K562 (cell line): ENCODE data around the gene NCMAP. TPM values are rescaled to one million over a fixed set of nuclear protein-coding genes. Genes with fewer than 3 reads are reported as not detected.

Experiments
- ATAC-seq: fragments of 200-7000 bp; cut with Tn5 transposase; 3 replicates; pipeline ENCODE4 v1.9.1; 2020; ENCODE audit warnings: moderate library complexity
- BruUV-seq: library from RNA; stranded (reverse); fragments of 400-500 nt; replicated peaks from 2 replicates; lab custom pipeline; 2021; lab: Mats Ljungman, UMichigan
- CTCF ChIA-PET: fragments of 300-600 bp; formaldehyde crosslinking; extraction: SDS; loops from one replicate; lab custom pipeline; 2021; ENCODE audit warnings: low intra/inter-chr PET ratio; lab: Yijun Ruan, JAX
- POLR2A ChIA-PET: fragments of 300-600, 350-650 bp; sonication (Branson Sonifier 250); formaldehyde crosslinking; extraction: SDS; loops from one replicate; lab custom pipeline; 2021; ENCODE audit warnings: antibody characterized with exemption, inconsistent platforms; lab: Yijun Ruan, JAX
- DNase-seq, 4 experiments: peaks; one replicate each; pipeline versions ENCODE4 v3.0.0 to v3.0.0-alpha.2; 2011 to 2018; ENCODE audit warnings: low spot score in 3 of 4, mixed read lengths in 3 of 4; ENCODE audit errors: extremely low read depth in 1 of 4
- FAIRE-seq: peaks from 2 replicates; lab custom pipeline; 2011; peaks lifted over from hg19 to GRCh38; lab: Jason Lieb, UNC
- H2AFZ ChIP-seq: 2 replicates; pipeline ENCODE4 v1.6.0; 2011; ENCODE audit warnings: low read depth, low read length, control low read depth, inconsistent platforms
- H3K27ac ChIP-seq: fragments of 200-600 bp; 3 replicates; pipeline ENCODE4 v1.8.0; 2011; ENCODE audit warnings: low read depth, mild to moderate bottlenecking, control low read depth, inconsistent platforms, low read length, moderate library complexity, mixed read lengths; ENCODE audit errors: extremely low read depth
- H3K27me3 ChIP-seq, 2 experiments: fragments of 300-600 bp in 1 of 2; 2 replicates in 1 of 2; 3 replicates in 1 of 2; pipeline versions ENCODE4 v1.6.0 to v1.8.0; 2011; ENCODE audit warnings: inconsistent platforms in 2 of 2, low read length in 2 of 2, mild to moderate bottlenecking in 1 of 2, mixed read lengths in 1 of 2, moderate library complexity in 1 of 2; ENCODE audit not compliant: control insufficient read depth in 2 of 2, insufficient read depth in 2 of 2
- H3K36me3 ChIP-seq: fragments of 300-600 bp; 3 replicates; pipeline ENCODE4 v1.8.0; 2011; ENCODE audit warnings: mild to moderate bottlenecking, low read length, inconsistent platforms; ENCODE audit not compliant: control insufficient read depth, insufficient read depth
- H3K4me1 ChIP-seq, 2 experiments: fragments of 200-600 bp in 1 of 2; replicated peaks in 1 of 2; 2 replicates in 1 of 2; 3 replicates in 1 of 2; pipeline versions ENCODE4 v1.5.1 to v1.8.0; 2011; ENCODE audit warnings: inconsistent platforms in 2 of 2, low read length in 2 of 2, mild to moderate bottlenecking in 1 of 2, mixed read lengths in 1 of 2, moderate library complexity in 1 of 2; ENCODE audit not compliant: control insufficient read depth in 2 of 2, insufficient read depth in 2 of 2
- H3K4me2 ChIP-seq: 2 replicates; pipeline ENCODE4 v1.6.1; 2011; ENCODE audit warnings: low read length, control low read depth, inconsistent platforms, mixed read lengths; ENCODE audit not compliant: insufficient read depth
- H3K4me3 ChIP-seq: fragments of 200-600 bp; sonication (generic), shearing (Covaris generic); 2 replicates; pipeline ENCODE4 v1.5.1; 2016; ENCODE audit warnings: control low read depth, inconsistent platforms
- H3K79me2 ChIP-seq: fragments of 200-600 bp; 3 replicates; pipeline ENCODE4 v1.8.0; 2011; ENCODE audit warnings: low read length, inconsistent platforms; ENCODE audit not compliant: control insufficient read depth, insufficient read depth
- H3K9ac ChIP-seq, 2 experiments: 2 replicates each; pipeline versions ENCODE4 v1.6.0 to v1.6.1; 2011; ENCODE audit warnings: low read depth in 2 of 2, low read length in 2 of 2, control low read depth in 1 of 2, inconsistent platforms in 1 of 2, mild to moderate bottlenecking in 1 of 2, mixed read lengths in 1 of 2; ENCODE audit not compliant: insufficient read depth in 1 of 2
- H3K9me1 ChIP-seq: one replicate; pipeline ENCODE4 v1.6.0; 2011; ENCODE audit warnings: inconsistent platforms, mild to moderate bottlenecking, low read length, moderate library complexity; ENCODE audit not compliant: control insufficient read depth, insufficient read depth
- H3K9me3 ChIP-seq: replicated peaks from 2 replicates; pipeline ENCODE4 v1.5.1; 2011; ENCODE audit warnings: low read depth, low read length, inconsistent platforms; ENCODE audit not compliant: control insufficient read depth, insufficient read depth
- H4K20me1 ChIP-seq: replicated peaks from 2 replicates; pipeline ENCODE4 v1.6.1; 2011; ENCODE audit warnings: low read length, inconsistent platforms, mixed read lengths; ENCODE audit not compliant: control insufficient read depth, insufficient read depth
- C11orf30 ChIP-seq: fragments of 450-650 bp; IDR thresholded peaks from 2 replicates; pipeline ENCODE4 v1.6.1; 2016; ENCODE audit warnings: low read depth, mild to moderate bottlenecking
- HNRNPK ChIP-seq: fragments of 200-400 bp; formaldehyde crosslinking; IDR thresholded peaks from one replicate; pipeline ENCODE4 v1.6.1; 2018; ENCODE audit warnings: mild to moderate bottlenecking, low read depth, low read length; ENCODE audit not compliant: poor library complexity, severe bottlenecking
- MAFF ChIP-seq: IDR thresholded peaks from 2 replicates; pipeline ENCODE4 v1.6.1; 2012; ENCODE audit warnings: low read length, improper control_type of control experiment
- MAFG ChIP-seq: fragments of 450-650 bp; conservative IDR thresholded peaks from 2 replicates; pipeline ENCODE4 v1.6.1; 2016; ENCODE audit warnings: missing genetic modification characterization, missing compliant biosample characterization
- MAFK ChIP-seq: IDR thresholded peaks from 2 replicates; pipeline ENCODE4 v1.6.1; 2011; ENCODE audit warnings: low read length, improper control_type of control experiment
- NFRKB ChIP-seq: fragments of 450-650 bp; IDR thresholded peaks from 2 replicates; pipeline ENCODE4 v1.6.1; 2016; ENCODE audit warnings: low read depth
- RBFOX2 ChIP-seq: fragments of 200-400 bp; formaldehyde crosslinking; IDR thresholded peaks from 2 replicates; pipeline ENCODE4 v1.6.1; 2017; ENCODE audit warnings: low read depth, mild to moderate bottlenecking, low read length, moderate library complexity
- SRSF1 ChIP-seq: fragments of 200-400 bp; formaldehyde crosslinking; IDR thresholded peaks from 2 replicates; pipeline ENCODE4 v1.6.1; 2017; ENCODE audit warnings: mild to moderate bottlenecking, low read depth, low read length, moderate library complexity
- TEAD4 ChIP-seq, 2 experiments: sonication (generic) in 1 of 2; formaldehyde crosslinking in 1 of 2; IDR thresholded peaks; 2 replicates each; pipeline versions ENCODE4 v1.6.1 to v1.8.0; 2012 to 2022; ENCODE audit warnings: borderline replicate concordance in 1 of 2, inconsistent platforms in 1 of 2, low read length in 1 of 2, mild to moderate bottlenecking in 1 of 2, missing genetic modification reagents in 1 of 2
- ZNF316 ChIP-seq: fragments of 450-650 bp; IDR thresholded peaks from 2 replicates; pipeline ENCODE4 v1.6.1; 2016
- ZNF407 ChIP-seq: fragments of 450-650 bp; IDR thresholded peaks from 2 replicates; pipeline ENCODE4 v1.6.1; 2016; ENCODE audit warnings: low read depth
- ZNF436 ChIP-seq: fragments of 250-450, 450-650 bp; sonication (Bioruptor Pico); formaldehyde crosslinking; IDR thresholded peaks from 2 replicates; pipeline ENCODE4 v1.7.0; 2020; ENCODE audit warnings: mild to moderate bottlenecking
- WGBS: fragments of 100-300 bp; shearing (Covaris generic); methylation state at CpG from one replicate; pipeline ENCODE4 v1.1.6; 2016; ENCODE audit warnings: low coverage, mixed read lengths; ENCODE audit not compliant: insufficient coverage; ENCODE audit errors: missing lambda C conversion rate; 5-methylcytosine and 5-hydroxymethylcytosine counted together
- in situ Hi-C: fragments of 300-500 bp; cut with MboI; formaldehyde crosslinking; loops from 4 replicates; pipeline ENCODE4 v1.15.0; 2018; ENCODE audit warnings: inconsistent platforms, mixed read lengths
- intact Hi-C: fragments of 100-400 bp; cut with micrococcal nuclease; formaldehyde crosslinking; loops from 2 replicates; pipeline ENCODE4 v1.14.2; 2022
- polyA plus RNA-seq, 8 experiments: library from polyadenylated mRNA; depleted of rRNA in 4 of 8; stranded (reverse) in 5 of 8; unstranded in 3 of 8; fragments of >200 nt; fragmentation: Nextera tagmentation in 2 of 8; fragmentation: Illumina TruSeq in 1 of 8; extraction: Ambion mirVana in 2 of 8; extraction: Trizol in 1 of 8; gene quantifications; 2 replicates each; pipeline versions ENCODE4 v1.2.1 to v1.2.3, GENCODE V29; 2011 to 2014; ENCODE audit warnings: inconsistent platforms in 1 of 8, missing spikeins in 1 of 8
- total RNA-seq, 7 experiments: library from RNA; depleted of rRNA in 6 of 7; stranded (reverse); fragments of >200 nt in 6 of 7; fragmentation: Illumina TruSeq in 2 of 7; extraction: Trizol in 2 of 7; gene quantifications; 2 replicates each; pipeline versions ENCODE4 v1.2.1 to v1.2.3, GENCODE V29; 2011 to 2021; ENCODE audit warnings: low replicate concordance in 1 of 7

Gene NCMAP
- total and polyA plus RNA-seq, 9 of the 15 experiments (the other 6 are each of a cell fraction or from before 2014, with no cell fraction given) = 0.03 TPM; not detected in 8

- H3K27me3 ChIP-seq = no peaks in the 10 kb centered on the region
- H3K36me3 ChIP-seq = peaks cover 97% of the 10 kb centered on the region
- CTCF ChIA-PET = no interaction called here
- intact Hi-C loops = no loop called here
- no peak overlapping the region for H2AFZ ChIP-seq
- no peaks in the 10 kb centered on the region; the same call in 1 of the 2 replicates for H4K20me1 ChIP-seq
- ATAC-seq = no peak
- no peak overlapping the region for H3K4me2 ChIP-seq
- FAIRE-seq = no peak
- H3K9ac ChIP-seq = no peak overlapping the region
- peaks cover 0 to 8% of the 10 kb centered on the region in 2 experiments; a peak in 2 of 5 replicates for H3K4me1 ChIP-seq
- no peaks in the 10 kb centered on the region for H3K9me3 ChIP-seq
- H3K27ac ChIP-seq = no peak overlapping the region
- BruUV-seq = no TSS peak
- WGBS = 96% methylated on average over 3 of the region's 3 CpGs
- TF ChIP-seq ZNF407 = no peak
- TF ChIP-seq C11orf30 = peak; percentile 92
- TF ChIP-seq RBFOX2 = 0 out of 2 replicates have a peak, but pooled peaks have one; percentile 23
- TF ChIP-seq ZNF316 = peak; percentile 95
- TF ChIP-seq HNRNPK = no peak
- TF ChIP-seq SRSF1 = 0 out of 2 replicates have a peak, but pooled peaks have one; percentile 74
- TF ChIP-seq ZNF436 = no peak
- peak; percentile 91 for TF ChIP-seq MAFG (tag)
- no peak for TF ChIP-seq TEAD4 (IDR thresholded peaks at IDR 0.05; ENCODE audit: low read length)
- no peak for TF ChIP-seq TEAD4 (CRISPR knock-in tag; IDR thresholded peaks at IDR 0.05; ENCODE audit: borderline replicate concordance)
- TF ChIP-seq MAFK = peak; percentile 97
- peak; percentile 95 for TF ChIP-seq MAFF
- no peak for TF ChIP-seq NFRKB
- TF ChIP-seq, all 486 proteins: peak for 7
- H3K4me3 ChIP-seq = no peak overlapping the region
- no peaks in the 10 kb centered on the region for H3K9me1 ChIP-seq
- POLR2A ChIA-PET = interaction anchor here (0.8 to 4.7 kb wide), 9 partner anchors 9 to 182 kb away, joined by 3 to 19 read pairs (median 3); no protein-coding TSS in a partner anchor
- DNase-seq = no peak
- peaks cover 60% of the 10 kb centered on the region for H3K79me2 ChIP-seq
- in situ Hi-C loops = no loop called here
Measured at GRCh38 chr1:24654010-24654409, 98.1 kb downstream of the NCMAP start.
